ENCODE results near the gene YIF1A. TPM values are rescaled to one million over a fixed set of nuclear protein-coding genes. Genes with fewer than 3 reads are reported as not detected.
"Not testable (repeated sequence)": the region's sequence is repeated elsewhere in the genome, so short reads cannot be mapped to it uniquely, and the experiment has no call there.

The YIF1A gene
- total RNA-seq, 4 donors from 2014 or later: 55.3 to 76.2 (median 74.1) TPM

GRCh38 chr11:66322732-66323427, 33.9 kb upstream of the YIF1A start:
- peak; percentile 62 to 93 for DNase-seq (ENCODE audit: low spot score in 2 of 2)
- 72 to 74% methylated on average over 11 of the region's 11 CpGs for WGBS, 2 donors
- no peak overlapping the region for H3K4me3 ChIP-seq (ENCODE audit: low read depth, poor library complexity, severe bottlenecking)
- intact Hi-C loops (cut with DNase I; ENCODE audit: low total_unique reads): no loop called here
- no peak for TF ChIP-seq POLR2A (IDR thresholded peaks at IDR 0.05)
- TF ChIP-seq CTCF (IDR thresholded peaks at IDR 0.05): no peak

DNA sequence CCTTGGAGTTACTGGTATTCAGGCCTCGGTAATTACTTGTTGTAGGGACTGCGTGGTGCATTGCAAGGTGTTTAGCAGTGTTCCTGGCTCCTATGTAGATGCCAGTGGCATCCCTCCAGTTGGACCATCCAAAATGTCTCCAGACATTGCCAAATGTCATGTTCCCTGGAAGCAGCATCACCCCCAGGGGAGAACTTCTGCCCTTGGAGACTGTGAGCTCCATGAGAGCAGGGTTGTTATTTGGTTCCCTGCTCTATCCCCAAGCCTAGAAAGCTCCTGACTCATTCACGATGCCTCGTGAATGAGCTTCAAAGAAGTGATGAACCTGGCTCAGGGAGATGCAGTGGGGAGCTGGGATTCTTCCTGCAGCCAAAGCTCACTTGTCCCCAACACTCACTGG, 32.7 kb upstream of the YIF1A start:
- no peak overlapping the region for H3K4me3 ChIP-seq (ENCODE audit: low read depth, poor library complexity, severe bottlenecking)
- no peak for DNase-seq (ENCODE audit: low spot score in 2 of 2)
- 45 to 53% methylated on average over 2 to 4 of the region's 4 CpGs for WGBS, 2 donors
- TF ChIP-seq POLR2A (IDR thresholded peaks at IDR 0.05) (no peak), CTCF (IDR thresholded peaks at IDR 0.05) (no peak)
- intact Hi-C loops (cut with DNase I; ENCODE audit: low total_unique reads): no loop called here

- DNase-seq (ENCODE audit: low spot score in 2 of 2); H3K4me3 ChIP-seq (ENCODE audit: low read depth, poor library complexity, severe bottlenecking); intact Hi-C loops (cut with DNase I; ENCODE audit: low total_unique reads): not testable (repeated sequence)
- 94% methylated on average over 6 of the region's 6 CpGs for WGBS, 2 donors
These were observed 31.8 kb upstream of the YIF1A start for GRCh38 chr11:66320748-66321147.

DNA sequence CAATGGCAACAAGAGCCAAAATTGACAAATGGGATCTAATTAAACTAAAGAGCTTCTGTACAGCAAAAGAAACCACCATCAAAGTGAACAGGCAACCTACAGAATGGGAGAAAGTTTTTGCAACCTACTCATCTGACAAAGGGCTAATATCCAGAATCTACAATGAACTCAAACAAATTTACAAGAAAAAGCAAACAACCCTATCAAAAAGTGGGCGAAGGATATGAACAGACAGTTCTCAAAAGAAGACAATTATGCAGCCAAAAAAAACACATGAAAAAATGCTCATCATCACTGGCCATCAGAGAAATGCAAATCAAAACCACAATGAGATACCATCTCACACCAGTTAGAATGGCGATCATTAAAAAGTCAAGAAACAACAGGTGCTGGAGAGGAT, 31.3 kb upstream of the YIF1A start:
- 89 to 91% methylated on average over 2 of the region's 2 CpGs for WGBS, 2 donors
- H3K4me3 ChIP-seq (ENCODE audit: low read depth, poor library complexity, severe bottlenecking); intact Hi-C loops (cut with DNase I; ENCODE audit: low total_unique reads); DNase-seq (ENCODE audit: low spot score in 2 of 2): not testable (repeated sequence)

DNA sequence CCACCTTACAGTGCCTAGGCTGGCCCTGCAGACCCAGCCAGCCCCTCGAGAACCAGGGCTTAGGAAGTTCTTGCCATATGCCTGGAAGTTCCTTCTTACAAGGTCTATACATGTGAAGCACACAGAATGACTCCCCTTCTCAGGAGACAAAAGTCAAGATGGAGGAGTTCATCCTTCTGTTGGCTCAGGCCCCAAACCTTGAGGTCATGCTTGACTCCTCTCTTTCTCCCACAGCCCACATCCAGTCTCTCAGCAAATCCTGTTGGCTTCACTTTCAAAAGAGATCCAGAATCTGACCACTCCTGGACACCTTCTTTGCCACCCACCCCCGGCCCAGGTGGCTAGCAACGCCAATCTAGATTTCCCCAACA, 29.6 kb upstream of the YIF1A start:
- TF ChIP-seq CTCF (IDR thresholded peaks at IDR 0.05): no peak
- TF ChIP-seq POLR2A (IDR thresholded peaks at IDR 0.05): no peak
- H3K4me3 ChIP-seq (ENCODE audit: low read depth, poor library complexity, severe bottlenecking): no peak overlapping the region
- 58 to 71% methylated on average over 3 of the region's 3 CpGs for WGBS, 2 donors
- DNase-seq (ENCODE audit: low spot score in 2 of 2): no peak
- intact Hi-C loops (cut with DNase I; ENCODE audit: low total_unique reads): no loop called here

DNA sequence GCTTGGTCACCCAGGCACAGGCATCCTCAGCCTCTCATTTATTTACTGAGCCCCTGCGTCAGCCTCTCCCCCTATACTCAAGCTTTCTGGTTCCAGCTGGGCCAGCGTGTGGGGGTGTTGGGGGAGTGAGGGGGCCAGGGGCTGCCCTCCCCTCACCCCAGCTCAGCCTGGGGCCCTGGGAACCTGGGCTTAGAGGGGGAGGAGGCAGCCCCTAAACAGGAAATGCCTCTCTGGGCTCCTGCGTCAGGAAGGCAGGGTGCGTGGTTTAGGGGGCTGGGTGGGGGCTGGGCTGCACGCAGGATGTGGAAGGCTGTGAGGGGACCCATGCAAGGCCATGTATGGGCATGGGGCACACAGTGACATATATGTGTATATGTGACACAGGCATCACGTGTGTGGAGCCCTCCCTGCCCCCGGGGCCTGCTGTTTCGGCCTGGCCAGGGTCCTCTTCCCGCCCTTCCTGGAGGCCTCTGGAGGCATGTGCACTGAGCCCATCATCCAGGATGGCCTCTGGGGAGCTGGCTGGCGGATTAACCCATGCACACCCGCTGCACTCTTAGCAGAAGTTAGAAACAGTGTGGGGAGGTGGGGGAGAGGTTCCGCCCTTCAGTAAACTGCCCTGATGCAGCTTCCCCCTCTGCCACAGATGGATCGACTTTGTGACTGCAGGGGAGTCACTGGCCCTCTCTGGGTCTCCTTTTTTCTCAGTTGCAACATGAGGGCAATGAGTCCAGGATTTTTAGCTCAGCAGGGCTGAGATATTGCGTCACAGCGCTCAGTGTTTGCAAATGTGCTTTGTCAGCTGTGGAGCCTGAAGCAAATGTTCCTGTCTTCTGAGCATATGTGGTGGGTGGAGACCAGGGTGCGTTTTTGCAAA, 29.0 kb upstream of the YIF1A start:
- no peak overlapping the region for H3K4me3 ChIP-seq (ENCODE audit: low read depth, poor library complexity, severe bottlenecking)
- no peak for TF ChIP-seq POLR2A (IDR thresholded peaks at IDR 0.05)
- TF ChIP-seq CTCF (IDR thresholded peaks at IDR 0.05): no peak
- 12 to 17% methylated on average over 15 to 16 of the region's 16 CpGs for WGBS, 2 donors
- intact Hi-C loops (cut with DNase I; ENCODE audit: low total_unique reads): no loop called here
- peak; percentile 85 to 94 for DNase-seq (ENCODE audit: low spot score in 2 of 2)

Measured in lower leg skin (tissue), 4 donors.